GM12878 (cell line): ENCODE measurements around the gene SH2D6. TPM values are rescaled to one million over a fixed set of nuclear protein-coding genes. Genes with fewer than 3 reads are reported as not detected.

ENCODE experiments used
- ATF2 ChIP-seq: IDR thresholded peaks from 2 replicates; pipeline ENCODE4 v1.6.1; 2012; ENCODE audit warnings: low read length, inconsistent platforms
- CUX1 ChIP-seq: IDR thresholded peaks from 2 replicates; pipeline ENCODE4 v1.6.1; 2012; ENCODE audit warnings: improper control_type of control experiment, low read depth, low read length; ENCODE audit not compliant: insufficient replicate concordance
- HDAC6 ChIP-seq: fragments of 200-600 bp; sonication (generic); IDR thresholded peaks from one replicate; pipeline ENCODE4 v1.8.0; 2017; ENCODE audit warnings: antibody characterized with exemption; ENCODE audit not compliant: unreplicated experiment
- SKIL ChIP-seq: fragments of 450-650 bp; IDR thresholded peaks from 2 replicates; pipeline ENCODE4 v1.6.1; 2017; ENCODE audit warnings: mild to moderate bottlenecking, low read depth, inconsistent platforms; ENCODE audit not compliant: poor library complexity, severe bottlenecking
- USF1 ChIP-seq: IDR thresholded peaks from 2 replicates; pipeline ENCODE4 v1.6.1; 2011; ENCODE audit warnings: borderline replicate concordance, low read depth, mild to moderate bottlenecking, moderate library complexity, mixed read lengths, low read length; ENCODE audit not compliant: insufficient read depth; ENCODE audit errors: extremely low read length
- ZNF24 ChIP-seq: fragments of 450-650 bp; IDR thresholded peaks from 2 replicates; pipeline ENCODE4 v1.6.1; 2017; ENCODE audit warnings: antibody characterized with exemption, mild to moderate bottlenecking
- polyA plus RNA-seq, 11 experiments: library from polyadenylated mRNA; depleted of rRNA in 4 of 11; unstranded in 6 of 11; stranded (reverse) in 5 of 11; fragments of >200 nt; fragmentation: Nextera tagmentation in 4 of 11; fragmentation: Illumina TruSeq in 1 of 11; extraction: Ambion mirVana in 4 of 11; extraction: Trizol in 1 of 11; gene quantifications; 1 replicate in 1 of 11; 2 replicates in 10 of 11; pipeline versions ENCODE4 v1.2.1 to v1.2.3, GENCODE V29; 2011 to 2016; ENCODE audit warnings: inconsistent platforms in 2 of 11, missing spikeins in 2 of 11, low read depth in 1 of 11
- total RNA-seq, 4 experiments: library from RNA; depleted of rRNA in 3 of 4; stranded (reverse); fragments of >200 nt in 3 of 4; fragmentation: Illumina TruSeq in 1 of 4; extraction: Trizol in 1 of 4; gene quantifications; 2 replicates each; pipeline versions ENCODE4 v1.2.1 to v1.2.3, GENCODE V29; 2013 to 2021

Gene SH2D6
- total and polyA plus RNA-seq, 10 of the 15 experiments (the other 5 are each of a cell fraction or from before 2014, with no cell fraction given): 0.23 to 0.59 (median 0.34) TPM; not detected in 6

GRCh38 chr2:85409845-85410583 is 8.5 kb upstream of the SH2D6 start, which contains the start of gene CAPG (continued):
- TF ChIP-seq USF1 (no peak), HDAC6 (no peak), ATF2 (no peak), ZNF24 (no peak), SKIL (no peak), CUX1 (no peak)
- TF ChIP-seq, all 136 proteins: peak for 11
